GM23248 (cell line): ENCODE measurements around the gene CMIP. TPM values are rescaled to one million over a fixed set of nuclear protein-coding genes. Genes with fewer than 3 reads are reported as not detected.
"Not testable (repeated sequence)": the region's sequence is repeated elsewhere in the genome, so short reads cannot be mapped to it uniquely, and the experiment has no call there.

Source experiments
- DNase-seq: peaks from one replicate; pipeline ENCODE4 v3.0.0-alpha.2; 2015
- H2AFZ ChIP-seq: fragments of 200-600 bp; sonication (generic); 2 replicates; pipeline ENCODE4 v1.6.1; 2016; ENCODE audit warnings: antibody characterized with exemption
- H3F3A ChIP-seq: fragments of 200-600 bp; sonication (generic); 2 replicates; pipeline ENCODE4 v1.6.1; 2016; ENCODE audit warnings: mild to moderate bottlenecking, antibody characterized with exemption, mixed run types; ENCODE audit not compliant: insufficient read depth
- H3K27ac ChIP-seq: fragments of 200-600 bp; sonication (generic); 2 replicates; pipeline ENCODE4 v1.5.1; 2016; ENCODE audit warnings: mild to moderate bottlenecking
- H3K27me3 ChIP-seq: fragments of 200-600 bp; sonication (generic); replicated peaks from 2 replicates; pipeline ENCODE4 v1.6.1; 2016; ENCODE audit warnings: mild to moderate bottlenecking; ENCODE audit not compliant: insufficient read depth
- H3K36me3 ChIP-seq: fragments of 200-600 bp; sonication (generic); 2 replicates; pipeline ENCODE4 v1.6.1; 2016; ENCODE audit warnings: low read depth, mild to moderate bottlenecking
- H3K4me1 ChIP-seq: fragments of 200-600 bp; sonication (generic); 2 replicates; pipeline ENCODE4 v1.6.1; 2016; ENCODE audit warnings: mild to moderate bottlenecking; ENCODE audit not compliant: insufficient read depth
- H3K4me2 ChIP-seq: fragments of 200-600 bp; sonication (generic); one replicate; pipeline ENCODE4 v1.6.1; 2016; ENCODE audit warnings: mild to moderate bottlenecking; ENCODE audit not compliant: unreplicated experiment
- H3K4me3 ChIP-seq: fragments of 200-600 bp; sonication (generic); 2 replicates; pipeline ENCODE4 v1.5.1; 2016; ENCODE audit warnings: mild to moderate bottlenecking
- H3K79me2 ChIP-seq: fragments of 200-600 bp; sonication (generic); 2 replicates; pipeline ENCODE4 v1.6.1; 2016; ENCODE audit warnings: mild to moderate bottlenecking; ENCODE audit not compliant: insufficient read depth
- H3K9ac ChIP-seq: fragments of 200-600 bp; sonication (generic); 2 replicates; pipeline ENCODE4 v1.6.1; 2016; ENCODE audit warnings: mild to moderate bottlenecking
- H3K9me2 ChIP-seq: fragments of 200-600 bp; sonication (generic); 2 replicates; pipeline ENCODE4 v1.6.1; 2016; ENCODE audit warnings: mixed run types, mild to moderate bottlenecking, moderate library complexity; ENCODE audit not compliant: insufficient read depth
- H3K9me3 ChIP-seq: fragments of 200-600 bp; sonication (generic); one replicate; pipeline ENCODE4 v1.6.1; 2017; ENCODE audit warnings: low read depth
- H4K20me1 ChIP-seq: fragments of 200-600 bp; sonication (generic); 2 replicates; pipeline ENCODE4 v1.6.0; 2016; ENCODE audit not compliant: insufficient read depth
- EZH2 ChIP-seq: fragments of 200-600 bp; sonication (generic); IDR thresholded peaks from 2 replicates; pipeline ENCODE4 v1.6.1; 2018; ENCODE audit warnings: antibody characterized with exemption, mild to moderate bottlenecking; ENCODE audit not compliant: insufficient read depth, poor library complexity, severe bottlenecking
- EZH2phosphoT487 ChIP-seq: fragments of 200-600 bp; sonication (generic); IDR thresholded peaks from 2 replicates; pipeline ENCODE4 v1.6.1; 2018; ENCODE audit warnings: antibody characterized with exemption, moderate library complexity, mild to moderate bottlenecking, low read depth; ENCODE audit not compliant: insufficient read depth
- WGBS, 2 experiments: methylation state at CpG; one replicate each; pipeline ENCODE4 v1.1.6; 2015 to 2017; ENCODE audit warnings: low lambda C conversion rate in 2 of 2, low coverage in 1 of 2; ENCODE audit errors: missing lambda C conversion rate in 2 of 2; 5-methylcytosine and 5-hydroxymethylcytosine counted together
- in situ Hi-C: fragments of 300-500 bp; cut with MboI; formaldehyde crosslinking; loops from 2 replicates; pipeline ENCODE4 v1.15.0; 2020
- polyA plus RNA-seq: library from polyadenylated mRNA; unstranded; fragments of >200 nt; fragmentation: Nextera tagmentation; extraction: Ambion mirVana; gene quantifications from 2 replicates; pipeline ENCODE4 v1.2.1, GENCODE V29; 2016
- total RNA-seq: library from RNA; depleted of rRNA; stranded (reverse); fragments of >200 nt; shearing (Covaris generic); gene quantifications from 2 replicates; pipeline ENCODE4 v1.2.3, GENCODE V29; 2014

The CMIP gene
- total and polyA plus RNA-seq, 2 experiments from 2014 or later, result 1.5 to 9.5 TPM

- Histone ChIP-seq H2AFZ (no peak overlapping the region), H3K9me2 (no peaks in the 10 kb centered on the region), H3K4me3 (no peak overlapping the region), H3K4me2 (no peak overlapping the region), H4K20me1 (no peaks in the 10 kb centered on the region; the same call in 1 of the 2 replicates), H3F3A (peaks cover 10% of the 10 kb centered on the region; the same call in 1 of the 2 replicates), H3K9ac (no peak overlapping the region), H3K9me3 (no peaks in the 10 kb centered on the region), H3K79me2 (peaks cover 82% of the 10 kb centered on the region), H3K27me3 (no peaks in the 10 kb centered on the region), H3K36me3 (no peaks in the 10 kb centered on the region), H3K4me1 (peaks cover 24% of the 10 kb centered on the region), H3K27ac (no peak overlapping the region)
- 93 to 100% methylated on average over 5 of the region's 5 CpGs for WGBS, 2 experiments
- DNase-seq, result no peak
- in situ Hi-C loops, result no loop called here
- no peak for TF ChIP-seq EZH2phosphoT487
- no peak for TF ChIP-seq EZH2
These were observed 76.0 kb downstream of the CMIP start for GRCh38 chr16:81520560-81521135.

- DNase-seq, result no peak
- peaks cover 82% of the 10 kb centered on the region for H3K79me2 ChIP-seq
- peaks cover 10% of the 10 kb centered on the region; the same call in 1 of the 2 replicates for H3F3A ChIP-seq
- H4K20me1 ChIP-seq, result no peaks in the 10 kb centered on the region; the same call in 1 of the 2 replicates
- H3K4me3 ChIP-seq, result no peak overlapping the region
- H3K36me3 ChIP-seq, result no peaks in the 10 kb centered on the region
- no peak overlapping the region for H3K9ac ChIP-seq
- no peaks in the 10 kb centered on the region for H3K9me3 ChIP-seq
- no peak overlapping the region for H3K4me2 ChIP-seq
- no peaks in the 10 kb centered on the region for H3K9me2 ChIP-seq
- 83 to 88% methylated on average over 16 to 19 of the region's 19 CpGs for whole genome bisulfite sequencing, 2 experiments
- no peaks in the 10 kb centered on the region for H3K27me3 ChIP-seq
- in situ Hi-C loops, result no loop called here
- H2AFZ ChIP-seq, result no peak overlapping the region
- H3K27ac ChIP-seq, result no peak overlapping the region
- H3K4me1 ChIP-seq, result peaks cover 28% of the 10 kb centered on the region
- no peak for TF ChIP-seq EZH2
- TF ChIP-seq EZH2phosphoT487, result no peak
These were observed 76.6 kb downstream of the CMIP start for GRCh38 chr16:81521141-81521626.

- no peak for DNase-seq
- Histone ChIP-seq H3K4me3 (no peak overlapping the region), H4K20me1 (no peaks in the 10 kb centered on the region; the same call in 1 of the 2 replicates), H3K27ac (no peak overlapping the region), H3K4me2 (no peak overlapping the region), H3K9ac (no peak overlapping the region), H3K36me3 (no peaks in the 10 kb centered on the region), H3K9me3 (no peaks in the 10 kb centered on the region), H3K9me2 (no peaks in the 10 kb centered on the region), H3K4me1 (peaks cover 39% of the 10 kb centered on the region), H3K79me2 (peaks cover 82% of the 10 kb centered on the region), H3K27me3 (no peaks in the 10 kb centered on the region), H2AFZ (no peak overlapping the region), H3F3A (peaks cover 13% of the 10 kb centered on the region)
- TF ChIP-seq EZH2phosphoT487 (no peak), EZH2 (no peak)
- in situ Hi-C loops, result no loop called here
- WGBS, 2 experiments, result 95 to 99% methylated on average over 8 of the region's 8 CpGs
These were observed 77.6 kb downstream of the CMIP start for GRCh38 chr16:81522108-81522701.

- 97 to 98% methylated on average over 7 of the region's 7 CpGs for WGBS, 2 experiments
- H3K4me3 ChIP-seq, DNase-seq, H3K27me3 ChIP-seq, H3K9me3 ChIP-seq, H3K27ac ChIP-seq, H3K9ac ChIP-seq, in situ Hi-C loops, H3K36me3 ChIP-seq, H4K20me1 ChIP-seq, H3K9me2 ChIP-seq, H2AFZ ChIP-seq, H3K4me2 ChIP-seq: not testable (repeated sequence)
- Histone ChIP-seq H3K4me1 (peaks cover 37% of the 10 kb centered on the region), H3F3A (peaks cover 19% of the 10 kb centered on the region), H3K79me2 (peaks cover 86% of the 10 kb centered on the region)
These were observed 78.2 kb downstream of the CMIP start for GRCh38 chr16:81522851-81523250.
